ENCODE results near the gene GLOD5. TPM values are rescaled to one million over a fixed set of nuclear protein-coding genes. Genes with fewer than 3 reads are reported as not detected.

Gene GLOD5
- total and polyA plus RNA-seq, 11 donors, result not detected

DNA sequence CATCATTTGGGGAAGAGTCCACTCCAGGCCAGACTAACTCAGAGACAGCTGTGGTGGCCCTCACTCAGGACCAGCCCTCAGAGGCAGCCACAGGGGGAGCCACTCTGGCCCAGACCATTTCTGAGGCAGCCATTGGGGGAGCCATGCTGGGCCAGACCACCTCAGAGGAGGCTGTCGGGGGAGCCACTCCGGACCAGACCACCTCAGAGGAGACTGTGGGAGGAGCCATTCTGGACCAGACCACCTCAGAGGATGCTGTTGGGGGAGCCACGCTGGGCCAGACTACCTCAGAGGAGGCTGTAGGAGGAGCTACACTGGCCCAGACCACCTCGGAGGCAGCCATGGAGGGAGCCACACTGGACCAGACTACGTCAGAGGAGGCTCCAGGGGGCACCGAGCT lies 61.5 kb downstream of the GLOD5 start:
- H3K4me1 ChIP-seq, result no peaks in the 10 kb centered on the region
- DNase-seq (no peak), ATAC-seq (no peak)
- H3K36me3 ChIP-seq, result peaks cover 0 to 31% (median 14%) of the 10 kb centered on the region in 9 donors
- peaks cover 0 to 26% (median 0%) of the 10 kb centered on the region in 9 donors for H3K27me3 ChIP-seq
- peaks cover 0 to 18% (median 0%) of the 10 kb centered on the region in 12 donors for H3K9me3 ChIP-seq
- H3K27ac ChIP-seq, result no peak overlapping the region
- no peak overlapping the region for H3K4me3 ChIP-seq
- intact Hi-C loops (cut with DNase I), result no loop called here
- TF ChIP-seq CTCF (IDR thresholded peaks at IDR 0.05), result no peak
- 79 to 87% (median 80%) methylated on average over 6 of the region's 6 CpGs; no CpG with 5 or more reads in 1 of the 4 donors for WGBS, 4 donors

Other genes with a start within 250 kb of the GLOD5 start
- gene EBP, start 239.9 kb upstream of the GLOD5 start, total RNA-seq, result 10 to 100 TPM; 37.1 to 72.5 (median 55.3) TPM
- 100 to 1,000 TPM in 1 of 2 donors, 10 to 100 TPM in 1; 93.8 to 118 TPM for gene EBP, start 239.9 kb upstream of the GLOD5 start, polyA plus RNA-seq
- gene TBC1D25, start 222.0 kb upstream of the GLOD5 start, total RNA-seq, result 10 to 100 TPM; 13.4 to 21.6 (median 16.8) TPM
- gene TBC1D25, start 222.0 kb upstream of the GLOD5 start, polyA plus RNA-seq, result 10 to 100 TPM in 1 of 2 donors, 1 to 10 TPM in 1; 5.2 to 23.7 TPM
- 100 to 1,000 TPM in 5 of 9 donors, 10 to 100 TPM in 4; 34.5 to 172 (median 111) TPM for gene RBM3, start 187.3 kb upstream of the GLOD5 start, total RNA-seq
- 100 to 1,000 TPM in 1 of 2 donors, 10 to 100 TPM in 1; 56.5 to 187 TPM for gene RBM3, start 187.3 kb upstream of the GLOD5 start, polyA plus RNA-seq
- 100 to 1,000 TPM; 123 to 235 (median 150) TPM for gene WDR13, start 164.3 kb upstream of the GLOD5 start, total RNA-seq
- 100 to 1,000 TPM; 209 to 281 TPM for gene WDR13, start 164.3 kb upstream of the GLOD5 start, polyA plus RNA-seq
- gene WAS, start 77.9 kb upstream of the GLOD5 start, total RNA-seq, result 10 to 100 TPM in 1 of 9 donors, 1 to 10 TPM in 8; 1.1 to 26.8 (median 3.0) TPM
- gene WAS, start 77.9 kb upstream of the GLOD5 start, polyA plus RNA-seq, result 1 to 10 TPM; 1.5 to 1.8 TPM
- 1 to 10 TPM; 2.4 to 6.7 (median 3.6) TPM for gene SUV39H1, start 65.0 kb upstream of the GLOD5 start, total RNA-seq
- 1 to 10 TPM; 1.9 to 4.7 TPM for gene SUV39H1, start 65.0 kb upstream of the GLOD5 start, polyA plus RNA-seq
- under 1 TPM in 1 of 9 donors, not detected in 8; 0.16 TPM for gene GATA1, start 24.8 kb downstream of the GLOD5 start, total RNA-seq
- gene GATA1, start 24.8 kb downstream of the GLOD5 start, polyA plus RNA-seq, result not detected
- 10 to 100 TPM; 27.7 to 48.6 (median 36.9) TPM for gene HDAC6, start 40.3 kb downstream of the GLOD5 start, total RNA-seq
- 10 to 100 TPM; 30.3 to 44.4 TPM for gene HDAC6, start 40.3 kb downstream of the GLOD5 start, polyA plus RNA-seq
- gene ERAS, start 64.8 kb downstream of the GLOD5 start, total RNA-seq, result not detected
- gene ERAS, start 64.8 kb downstream of the GLOD5 start, polyA plus RNA-seq, result not detected
- gene PCSK1N, start 73.9 kb downstream of the GLOD5 start, total RNA-seq, result 1 to 10 TPM in 2 of 9 donors, under 1 TPM in 1, not detected in 6; 0.67 to 3.9 (median 1.1) TPM
- gene PCSK1N, start 73.9 kb downstream of the GLOD5 start, polyA plus RNA-seq, result not detected
- 10 to 100 TPM; 57.1 to 86.9 (median 71.0) TPM for gene TIMM17B, start 136.0 kb downstream of the GLOD5 start, total RNA-seq
- 10 to 100 TPM; 74.0 to 91.0 TPM for gene TIMM17B, start 136.0 kb downstream of the GLOD5 start, polyA plus RNA-seq
- 10 to 100 TPM; 45.3 to 67.0 (median 52.9) TPM for gene PQBP1, start 136.2 kb downstream of the GLOD5 start, total RNA-seq
- gene PQBP1, start 136.2 kb downstream of the GLOD5 start, polyA plus RNA-seq, result 10 to 100 TPM; 88.0 to 99.0 TPM
- gene SLC35A2, start 149.9 kb downstream of the GLOD5 start, total RNA-seq, result 10 to 100 TPM; 10.5 to 23.3 (median 14.4) TPM
- gene SLC35A2, start 149.9 kb downstream of the GLOD5 start, polyA plus RNA-seq, result 10 to 100 TPM in 1 of 2 donors, 1 to 10 TPM in 1; 6.1 to 28.5 TPM
- 10 to 100 TPM in 2 of 9 donors, 1 to 10 TPM in 7; 2.3 to 13.3 (median 3.5) TPM for gene PIM2, start 157.3 kb downstream of the GLOD5 start, total RNA-seq
- 1 to 10 TPM; 2.0 to 5.4 TPM for gene PIM2, start 157.3 kb downstream of the GLOD5 start, polyA plus RNA-seq
- 10 to 100 TPM; 17.6 to 31.1 (median 24.6) TPM for gene OTUD5, start 195.9 kb downstream of the GLOD5 start, total RNA-seq
- gene OTUD5, start 195.9 kb downstream of the GLOD5 start, polyA plus RNA-seq, result 10 to 100 TPM; 17.2 to 32.7 TPM
- gene KCND1, start 210.1 kb downstream of the GLOD5 start, total RNA-seq, result 1 to 10 TPM in 3 of 9 donors, under 1 TPM in 6; 0.09 to 1.5 (median 0.50) TPM
- under 1 TPM; 0.19 to 0.29 TPM for gene KCND1, start 210.1 kb downstream of the GLOD5 start, polyA plus RNA-seq
- 10 to 100 TPM; 11.4 to 41.6 (median 18.9) TPM for gene GRIPAP1, start 240.5 kb downstream of the GLOD5 start, total RNA-seq
- gene GRIPAP1, start 240.5 kb downstream of the GLOD5 start, polyA plus RNA-seq, result 10 to 100 TPM; 20.2 to 20.4 TPM